Thoracic aorta (tissue), 2 donors: ENCODE data around the gene CD8A. TPM values are rescaled to one million over a fixed set of nuclear protein-coding genes. Genes with fewer than 3 reads are reported as not detected.

Source experiments
- ATAC-seq: fragments of 150-250 bp; one replicate; pipeline ENCODE4 v1.8.0; 2017; ENCODE audit warnings: low read depth; ENCODE audit not compliant: insufficient number of reproducible peaks, low FRiP score
- DNase-seq: peaks from one replicate; pipeline ENCODE4 v3.0.0-alpha.2; 2020; ENCODE audit warnings: low spot score
- H3K27ac ChIP-seq, 2 donors: fragments of 200-600 bp; sonication (generic); 1 replicate in 1 of 2; 2 replicates in 1 of 2; pipeline ENCODE4 v1.5.1; 2016; ENCODE audit warnings: mild to moderate bottlenecking in 2 of 2, moderate library complexity in 2 of 2
- H3K27me3 ChIP-seq: fragments of 200-600 bp; sonication (generic); replicated peaks from 2 replicates; pipeline ENCODE4 v1.6.0; 2016; ENCODE audit warnings: mild to moderate bottlenecking; ENCODE audit not compliant: insufficient read depth
- H3K36me3 ChIP-seq: fragments of 200-600 bp; sonication (generic); one replicate; pipeline ENCODE4 v1.5.1; 2016
- H3K4me1 ChIP-seq, 2 donors: fragments of 200-600 bp; sonication (generic); 1 replicate in 1 of 2; 2 replicates in 1 of 2; pipeline versions ENCODE4 v1.5.1 to v1.6.0; 2016; ENCODE audit warnings: low read depth in 2 of 2, mild to moderate bottlenecking in 1 of 2; ENCODE audit not compliant: control insufficient read depth in 1 of 2
- H3K4me3 ChIP-seq: fragments of 200-600 bp; sonication (generic); 2 replicates; pipeline ENCODE4 v1.5.1; 2016; ENCODE audit warnings: mild to moderate bottlenecking
- H3K9me3 ChIP-seq: fragments of 200-600 bp; sonication (generic); 2 replicates; pipeline ENCODE4 v1.5.1; 2016
- CTCF ChIP-seq: fragments of 200-600 bp; sonication (generic); IDR thresholded peaks from one replicate; pipeline ENCODE4 v1.5.1; 2019; ENCODE audit warnings: antibody characterized with exemption
- total RNA-seq, 2 donors: library from RNA; depleted of rRNA; stranded (reverse); fragments of >200 nt; gene quantifications; one replicate each; pipeline versions ENCODE4 v1.1.0 to v1.2.3, GENCODE V29; 2016

Gene CD8A
- total RNA-seq, 2 donors from 2014 or later, result 3.4 to 4.4 TPM

GRCh38 chr2:86822668-86823345 is 32.1 kb upstream of the CD8A start:
- DNase-seq, result no peak
- Histone ChIP-seq H3K36me3 (no peaks in the 10 kb centered on the region), H3K27me3 (no peaks in the 10 kb centered on the region), H3K27ac (no peak overlapping the region), H3K4me3 (no peak overlapping the region), H3K9me3 (no peaks in the 10 kb centered on the region), H3K4me1 (no peaks in the 10 kb centered on the region)
- TF ChIP-seq CTCF, result no peak
- ATAC-seq, result no peak

GRCh38 chr2:86821842-86822241 is 31.1 kb upstream of the CD8A start:
- no peak for TF ChIP-seq CTCF
- Histone ChIP-seq H3K4me3 (no peak overlapping the region), H3K27me3 (no peaks in the 10 kb centered on the region), H3K27ac (no peak overlapping the region), H3K9me3 (no peaks in the 10 kb centered on the region), H3K36me3 (no peaks in the 10 kb centered on the region), H3K4me1 (no peaks in the 10 kb centered on the region)
- DNase-seq, result no peak
- no peak for ATAC-seq

GRCh38 chr2:86821306-86821705 is 30.6 kb upstream of the CD8A start:
- H3K27ac ChIP-seq, result no peak overlapping the region
- ATAC-seq (no peak), DNase-seq (no peak)
- H3K4me3 ChIP-seq, result no peak overlapping the region
- H3K4me1 ChIP-seq, result no peaks in the 10 kb centered on the region
- no peaks in the 10 kb centered on the region for H3K9me3 ChIP-seq
- H3K27me3 ChIP-seq, result no peaks in the 10 kb centered on the region
- TF ChIP-seq CTCF, result no peak
- no peaks in the 10 kb centered on the region for H3K36me3 ChIP-seq

- Histone ChIP-seq H3K36me3 (no peaks in the 10 kb centered on the region), H3K9me3 (no peaks in the 10 kb centered on the region), H3K4me1 (no peaks in the 10 kb centered on the region), H3K4me3 (no peak overlapping the region), H3K27ac (no peak overlapping the region), H3K27me3 (no peaks in the 10 kb centered on the region)
- DNase-seq (no peak), ATAC-seq (no peak)
- no peak for TF ChIP-seq CTCF
These were observed 28.2 kb upstream of the CD8A start for GRCh38 chr2:86818957-86819356.

- Histone ChIP-seq H3K4me3 (no peak overlapping the region), H3K4me1 (no peaks in the 10 kb centered on the region), H3K36me3 (no peaks in the 10 kb centered on the region), H3K27me3 (no peaks in the 10 kb centered on the region), H3K9me3 (no peaks in the 10 kb centered on the region), H3K27ac (no peak overlapping the region)
- ATAC-seq (no peak), DNase-seq (no peak)
- TF ChIP-seq CTCF, result no peak
These were observed 27.5 kb upstream of the CD8A start for GRCh38 chr2:86818114-86818801.
